GM19099 (cell line): ENCODE data around the gene COL6A2.

Experiments used
- POLR2A ChIP-seq: IDR thresholded peaks from 3 replicates; pipeline ENCODE4 v1.6.1; 2011; ENCODE audit warnings: low read depth; ENCODE audit not compliant: insufficient read length; ENCODE audit errors: extremely low read depth

The COL6A2 gene

GRCh38 chr21:46097336-46098293, at the start of gene COL6A2:
COL6A2 (plus strand) TSS chr21:46098112.
- no peak for TF ChIP-seq POLR2A

GRCh38 chr21:46048926-46049889, 48.7 kb upstream of the COL6A2 start:
- no peak for TF ChIP-seq POLR2A

GRCh38 chr21:46049890-46050667, 47.8 kb upstream of the COL6A2 start:
- TF ChIP-seq POLR2A, result no peak

- TF ChIP-seq POLR2A, result no peak
Measured at GRCh38 chr21:46050668-46051378, 47.1 kb upstream of the COL6A2 start.

- no peak for TF ChIP-seq POLR2A
Measured at GRCh38 chr21:46051379-46051770, 46.5 kb upstream of the COL6A2 start.

GRCh38 chr21:46051821-46052675, 45.9 kb upstream of the COL6A2 start:
- TF ChIP-seq POLR2A, result no peak

GRCh38 chr21:46052703-46053651, 44.9 kb upstream of the COL6A2 start:
- no peak for TF ChIP-seq POLR2A

GRCh38 chr21:46054031-46054430, 43.9 kb upstream of the COL6A2 start:
- no peak for TF ChIP-seq POLR2A

GRCh38 chr21:46054451-46054881, 43.4 kb upstream of the COL6A2 start:
- no peak for TF ChIP-seq POLR2A

- TF ChIP-seq POLR2A, result no peak
Measured at GRCh38 chr21:46055863-46056281, 42.0 kb upstream of the COL6A2 start.

- no peak for TF ChIP-seq POLR2A
Measured at GRCh38 chr21:46056450-46056903, 41.4 kb upstream of the COL6A2 start.
